Inferior parietal cortex (tissue), 1 donor: ENCODE measurements around the gene PSD2.

ENCODE experiments used
- DNase-seq: peaks from one replicate; pipeline ENCODE4 v3.0.0-alpha.2; 2016; ENCODE audit errors: extremely low spot score

Gene PSD2

DNA sequence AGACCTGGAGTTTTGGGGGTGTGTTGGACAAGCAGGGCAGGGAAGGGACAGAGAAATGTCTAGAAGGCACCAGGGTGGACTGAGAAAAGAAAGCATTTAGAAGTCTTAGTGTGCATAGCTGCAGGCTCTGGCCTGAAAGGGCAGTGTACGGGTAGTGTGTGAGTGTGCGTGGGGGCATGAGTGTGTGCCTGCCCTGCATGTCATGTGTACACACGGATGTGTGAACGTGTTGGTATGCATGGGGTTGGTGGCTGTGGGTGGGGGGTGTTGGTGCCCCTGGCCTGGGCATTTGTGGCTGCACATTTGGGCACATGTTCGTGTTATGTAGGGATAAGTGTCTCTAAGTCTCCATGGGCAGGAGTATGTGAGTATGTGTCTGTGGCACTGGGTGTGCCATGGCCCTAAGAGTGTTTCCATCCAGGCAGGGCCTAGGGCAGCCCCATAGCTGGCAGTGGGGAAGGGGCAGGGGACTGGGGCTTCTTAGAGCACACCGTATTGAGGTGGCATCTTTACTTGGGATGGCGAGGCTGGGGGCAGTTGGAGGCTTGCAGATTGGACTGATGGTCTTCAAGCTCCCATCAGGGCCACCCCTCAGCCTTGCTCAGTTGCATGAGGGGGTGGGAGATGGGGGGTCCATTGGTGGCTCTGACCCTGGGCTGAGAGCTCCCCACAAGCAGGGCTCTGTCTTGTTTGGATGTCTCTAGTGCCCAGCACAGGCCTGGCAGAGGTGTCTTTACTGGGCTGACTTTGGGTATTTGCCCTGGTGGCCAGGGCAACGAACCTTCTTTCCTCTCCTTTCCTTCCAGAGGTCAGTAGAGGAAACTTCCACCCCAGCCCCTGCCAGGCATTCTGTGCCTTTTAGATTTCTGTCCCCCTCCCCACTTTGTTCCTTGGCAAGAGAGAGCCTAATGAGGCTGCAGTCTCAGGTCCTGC lies 15.0 kb downstream of the PSD2 start:
- DNase-seq, result no peak

DNA sequence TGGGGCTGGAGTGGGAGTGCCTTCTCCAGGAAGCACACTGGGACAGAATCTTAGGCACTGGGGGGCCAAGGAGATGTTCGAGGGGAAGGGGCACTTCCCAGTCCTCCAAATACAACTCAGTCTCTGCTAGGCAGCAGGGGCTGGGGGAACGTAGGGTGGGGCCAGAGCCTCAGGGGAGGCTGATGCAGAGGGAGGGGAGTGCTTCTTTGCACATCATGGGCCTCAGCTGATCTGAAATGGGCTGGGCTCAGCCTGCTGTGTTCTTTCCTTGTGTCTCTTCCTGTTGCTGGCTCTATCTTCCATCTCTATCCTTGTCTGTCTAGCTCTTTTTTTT lies 15.6 kb downstream of the PSD2 start:
- DNase-seq, result no peak

DNA sequence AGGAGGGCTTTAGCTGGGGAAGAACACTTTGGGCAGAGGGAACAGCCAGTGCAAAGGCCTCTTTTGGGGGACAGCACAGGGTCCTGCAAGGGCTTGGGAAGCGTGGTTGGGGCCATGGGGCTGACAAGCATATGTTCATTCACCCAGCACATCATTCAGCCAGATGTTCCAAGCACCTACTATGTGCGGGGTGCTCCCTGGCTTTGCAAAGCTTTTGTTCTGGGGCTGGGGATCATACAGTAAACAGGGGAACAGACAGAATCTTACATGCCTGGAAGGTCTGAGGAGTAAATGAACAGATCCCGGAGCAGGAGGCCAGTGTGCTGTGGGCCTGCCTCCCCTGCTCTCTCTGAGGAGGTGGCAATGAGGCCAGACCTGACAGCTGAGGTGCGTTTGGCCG lies 16.7 kb downstream of the PSD2 start:
- DNase-seq, result no peak

GRCh38 chr5:139812836-139813805 lies 17.5 kb downstream of the PSD2 start:
- no peak for DNase-seq

GRCh38 chr5:139814191-139814601 lies 18.6 kb downstream of the PSD2 start:
- DNase-seq, result no peak

GRCh38 chr5:139814704-139815280 lies 19.2 kb downstream of the PSD2 start:
- no peak for DNase-seq

GRCh38 chr5:139816566-139816965 lies 21.0 kb downstream of the PSD2 start:
- no peak for DNase-seq

GRCh38 chr5:139817362-139817761 lies 21.8 kb downstream of the PSD2 start:
- no peak for DNase-seq

GRCh38 chr5:139817970-139818369 lies 22.4 kb downstream of the PSD2 start:
- no peak for DNase-seq

GRCh38 chr5:139820130-139820529 lies 24.5 kb downstream of the PSD2 start:
- no peak for DNase-seq

DNA sequence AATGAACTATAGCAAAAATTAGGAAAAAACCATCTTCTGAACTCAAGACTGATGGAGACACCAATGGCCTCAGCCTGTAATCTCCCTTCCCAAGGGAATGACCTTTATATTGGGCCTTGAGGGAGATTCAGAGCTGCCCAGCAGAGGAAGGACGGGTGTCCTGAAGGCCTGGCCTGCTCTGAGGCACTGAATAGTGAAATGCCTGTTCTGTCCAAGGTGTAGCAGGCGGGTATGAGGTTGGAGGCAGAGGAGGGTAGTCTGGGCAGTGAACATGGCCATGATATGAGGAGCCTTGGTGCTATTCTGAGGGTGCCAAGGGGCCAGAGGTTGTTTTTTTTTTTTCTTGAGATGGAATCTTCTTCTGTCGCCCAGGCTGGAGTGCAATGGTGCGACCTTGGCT lies 25.0 kb downstream of the PSD2 start:
- no peak for DNase-seq

GRCh38 chr5:139821806-139822552 lies 26.4 kb downstream of the PSD2 start:
- DNase-seq, result no peak

GRCh38 chr5:139822553-139823425 lies 27.2 kb downstream of the PSD2 start:
- no peak for DNase-seq

GRCh38 chr5:139823757-139824355 lies 28.2 kb downstream of the PSD2 start:
- DNase-seq, result no peak

DNA sequence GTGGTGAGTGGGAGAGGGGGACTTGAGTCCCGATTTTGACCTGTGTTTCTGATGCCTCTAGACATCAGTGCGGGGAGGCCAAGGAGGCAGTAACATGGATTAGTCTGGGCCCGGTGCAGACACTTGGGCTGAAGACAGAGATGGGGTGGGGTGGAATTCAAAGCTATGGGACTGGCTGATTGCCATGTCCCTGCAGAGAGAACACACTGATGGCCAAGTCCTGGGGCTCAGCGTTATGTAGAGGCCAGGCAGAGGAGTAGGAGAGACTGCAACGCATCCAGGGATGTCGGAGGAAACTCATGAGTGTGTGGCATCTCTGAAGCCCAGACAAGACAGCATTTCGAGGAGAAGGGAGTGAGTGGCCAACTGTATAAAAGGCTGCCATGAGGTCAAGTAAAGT lies 30.1 kb downstream of the PSD2 start:
- no peak for DNase-seq

DNA sequence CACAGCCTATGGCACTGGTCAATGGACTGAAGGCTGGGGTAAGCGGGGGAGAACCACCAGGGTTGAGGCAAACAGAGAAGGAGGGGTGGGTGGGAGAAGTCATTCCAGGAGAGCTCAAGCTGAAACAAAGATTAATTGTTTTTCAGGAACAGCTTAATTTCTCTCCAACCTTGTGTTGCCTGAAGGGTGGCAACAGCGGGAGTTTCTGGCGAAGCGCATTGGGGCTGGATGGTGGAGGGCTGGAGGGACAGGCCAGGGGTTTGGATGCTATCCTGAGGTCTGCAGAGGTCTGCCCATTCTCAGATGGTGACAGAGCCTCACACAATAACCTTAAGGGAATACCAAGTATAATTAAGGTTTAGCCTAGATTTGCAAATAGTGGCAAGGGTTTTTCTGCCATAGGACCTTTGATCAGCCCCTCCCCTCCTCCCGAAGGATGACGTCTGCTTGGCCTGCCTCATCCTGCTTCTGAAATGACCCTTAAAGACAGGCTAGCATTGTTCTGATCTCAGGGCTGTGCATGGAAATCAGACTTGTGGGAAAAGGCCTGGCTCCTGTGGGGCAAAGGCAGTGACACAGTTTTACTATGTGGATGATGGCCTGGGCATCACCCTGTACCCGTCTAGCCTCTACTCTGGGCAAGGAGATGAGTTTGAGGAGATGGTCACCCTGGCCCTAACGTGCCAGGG lies 32.7 kb downstream of the PSD2 start:
- peak; percentile 58 for DNase-seq

- DNase-seq, result no peak
Observed at GRCh38 chr5:139829471-139829870, 33.9 kb downstream of the PSD2 start.

- DNase-seq, result no peak
Observed at GRCh38 chr5:139831624-139832023, 36.0 kb downstream of the PSD2 start.

DNA sequence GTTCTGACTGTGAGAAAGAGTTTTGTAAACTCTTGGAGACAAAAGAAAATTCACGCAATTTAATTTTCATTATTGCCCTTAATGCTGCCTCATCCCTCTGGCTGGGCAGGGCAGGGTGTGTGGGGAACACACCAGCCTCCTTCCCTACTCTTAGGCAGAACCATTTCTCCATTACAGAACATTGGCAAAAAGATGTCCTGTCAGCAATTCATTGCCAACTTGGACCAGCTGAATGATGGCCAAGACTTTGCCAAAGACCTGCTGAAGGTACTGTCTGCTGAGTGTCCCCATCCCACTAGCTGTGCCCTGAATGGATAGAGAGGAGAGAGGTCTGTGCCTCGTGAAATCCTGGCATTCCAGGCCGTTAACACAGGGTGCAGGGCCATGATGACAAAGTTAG lies 37.9 kb downstream of the PSD2 start:
- no peak for DNase-seq

DNA sequence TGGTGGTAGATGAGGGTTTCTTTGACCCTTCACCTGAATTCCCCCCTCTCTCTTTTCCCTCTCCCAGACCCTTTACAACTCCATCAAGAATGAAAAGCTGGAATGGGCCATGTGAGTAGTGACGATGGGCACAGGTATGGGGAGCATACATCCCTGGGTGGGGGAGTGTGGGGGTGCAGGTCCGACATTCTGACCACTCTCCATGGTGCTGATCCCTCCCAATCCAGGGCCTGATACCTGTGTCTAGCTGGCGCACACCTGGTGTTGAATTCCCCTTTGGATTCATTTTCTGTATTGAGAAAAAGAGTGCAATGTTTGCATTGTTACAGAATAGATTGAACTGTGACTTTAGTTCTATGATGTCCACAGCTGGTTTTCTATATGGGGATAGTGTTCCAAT lies 40.0 kb downstream of the PSD2 start:
- no peak for DNase-seq
